ENCODE data around the gene ZPLD1.

ZPLD1 gene

DNA sequence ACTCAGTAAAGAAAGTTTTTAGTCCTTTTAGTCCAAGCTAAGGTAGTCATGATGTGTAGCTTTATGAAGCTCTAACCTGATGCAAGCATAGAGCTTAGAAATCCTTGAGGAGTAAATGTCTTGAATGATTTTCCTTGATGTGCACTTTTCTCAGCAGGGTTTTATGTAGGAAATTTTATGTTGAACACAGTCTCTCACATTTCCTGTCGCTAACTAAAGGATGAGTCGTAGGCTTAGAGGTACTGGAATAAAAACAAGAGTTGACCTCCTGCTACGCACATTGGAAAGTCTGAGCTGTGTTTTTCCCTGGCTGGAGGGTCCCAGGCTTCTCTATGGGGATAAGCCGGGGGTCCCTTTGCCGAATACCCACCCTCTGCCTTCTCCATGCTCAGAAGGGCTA, 34.7 kb upstream of the ZPLD1 start:
- DNase-seq (ENCODE audit: extremely low read depth, low read depth) = no peak
- TF ChIP-seq, protein P1, sequence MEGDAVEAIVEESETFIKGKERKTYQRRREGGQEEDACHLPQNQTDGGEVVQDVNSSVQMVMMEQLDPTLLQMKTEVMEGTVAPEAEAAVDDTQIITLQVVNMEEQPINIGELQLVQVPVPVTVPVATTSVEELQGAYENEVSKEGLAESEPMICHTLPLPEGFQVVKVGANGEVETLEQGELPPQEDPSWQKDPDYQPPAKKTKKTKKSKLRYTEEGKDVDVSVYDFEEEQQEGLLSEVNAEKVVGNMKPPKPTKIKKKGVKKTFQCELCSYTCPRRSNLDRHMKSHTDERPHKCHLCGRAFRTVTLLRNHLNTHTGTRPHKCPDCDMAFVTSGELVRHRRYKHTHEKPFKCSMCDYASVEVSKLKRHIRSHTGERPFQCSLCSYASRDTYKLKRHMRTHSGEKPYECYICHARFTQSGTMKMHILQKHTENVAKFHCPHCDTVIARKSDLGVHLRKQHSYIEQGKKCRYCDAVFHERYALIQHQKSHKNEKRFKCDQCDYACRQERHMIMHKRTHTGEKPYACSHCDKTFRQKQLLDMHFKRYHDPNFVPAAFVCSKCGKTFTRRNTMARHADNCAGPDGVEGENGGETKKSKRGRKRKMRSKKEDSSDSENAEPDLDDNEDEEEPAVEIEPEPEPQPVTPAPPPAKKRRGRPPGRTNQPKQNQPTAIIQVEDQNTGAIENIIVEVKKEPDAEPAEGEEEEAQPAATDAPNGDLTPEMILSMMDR (IDR thresholded peaks at IDR 0.05; ENCODE audit: low read depth, low read length) = no peak

DNA sequence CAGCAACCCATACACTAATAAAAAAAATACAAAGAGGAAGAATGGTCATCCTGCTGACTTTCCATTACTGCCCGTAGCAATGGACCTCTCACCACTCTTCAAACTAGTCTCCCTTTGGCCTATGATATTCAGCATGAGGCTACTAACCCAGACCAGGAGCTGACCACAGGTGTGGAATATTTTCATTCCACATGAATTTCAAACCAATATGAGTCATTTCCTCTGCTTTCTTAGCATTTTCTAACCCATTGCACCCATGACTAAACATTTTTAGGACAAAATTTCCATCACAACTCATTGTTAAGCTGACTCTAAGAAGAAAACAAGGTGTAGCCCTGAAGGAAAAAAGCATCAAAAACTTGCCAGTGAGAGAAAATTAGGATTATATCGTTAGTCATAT, 34.0 kb upstream of the ZPLD1 start:
- TF ChIP-seq, protein P1 (IDR thresholded peaks at IDR 0.05; ENCODE audit: low read depth, low read length) = no peak
- DNase-seq (ENCODE audit: extremely low read depth, low read depth) = no peak

GRCh38 chr3:102410616-102411015, 24.2 kb upstream of the ZPLD1 start:
- TF ChIP-seq, protein P1 (IDR thresholded peaks at IDR 0.05; ENCODE audit: low read depth, low read length) = no peak
- DNase-seq (ENCODE audit: extremely low read depth, low read depth) = no peak

GRCh38 chr3:102415553-102415952, 19.3 kb upstream of the ZPLD1 start:
- TF ChIP-seq, protein P1 (IDR thresholded peaks at IDR 0.05; ENCODE audit: low read depth, low read length) = no peak
- no peak for DNase-seq (ENCODE audit: extremely low read depth, low read depth)

GRCh38 chr3:102419786-102420185, 15.0 kb upstream of the ZPLD1 start:
- DNase-seq (ENCODE audit: extremely low read depth, low read depth) = no peak

GRCh38 chr3:102441832-102442231, 7.0 kb downstream of the ZPLD1 start:
- TF ChIP-seq, protein P1 (IDR thresholded peaks at IDR 0.05; ENCODE audit: low read depth, low read length) = no peak
- no peak for DNase-seq (ENCODE audit: extremely low read depth, low read depth)

More at GRCh38 chr3:102419786-102420185, 15.0 kb upstream of the ZPLD1 start:
- TF ChIP-seq, protein P1 (IDR thresholded peaks at IDR 0.05; ENCODE audit: low read depth, low read length) = no peak

GRCh38 chr3:102443021-102443420, 8.2 kb downstream of the ZPLD1 start:
- DNase-seq (ENCODE audit: extremely low read depth, low read depth) = no peak
- TF ChIP-seq, protein P1 (IDR thresholded peaks at IDR 0.05; ENCODE audit: low read depth, low read length) = no peak
